ENCODE data around the gene ANGPTL2. TPM values are rescaled to one million over a fixed set of nuclear protein-coding genes. Genes with fewer than 3 reads are reported as not detected.

ANGPTL2 gene
- total RNA-seq, 1 experiment from 2014 or later, result 5.1 TPM

GRCh38 chr9:127095411-127095810 lies 27.0 kb downstream of the ANGPTL2 start:
- no peaks in the 10 kb centered on the region; a peak in 2 of 7 replicates for H3K36me3 Mint-ChIP-seq (ENCODE audit: insufficient read depth in 1 of 3, low read depth in 3 of 3)

More at GRCh38 chr9:127095411-127095810, 27.0 kb downstream of the ANGPTL2 start:
- H3K9me3 ChIP-seq (ENCODE audit: control insufficient read depth, low read depth, low read length), result no peaks in the 10 kb centered on the region
- H3K9me3 Mint-ChIP-seq, result no peaks in the 10 kb centered on the region
- H3K4ac ChIP-seq (ENCODE audit: low read depth, low read length), result no peak overlapping the region
- no peak overlapping the region for H3K9ac ChIP-seq (ENCODE audit: extremely low read depth, insufficient read length, low read length)
- no peak overlapping the region for H3K4me2 ChIP-seq (ENCODE audit: insufficient read depth, insufficient read length, low read length)
- H2AFZ ChIP-seq (ENCODE audit: low read length), result no peak overlapping the region
- no peaks in the 10 kb centered on the region for H3K27me3 ChIP-seq (ENCODE audit: insufficient read depth, low read length)
- no peak overlapping the region for H4K91ac ChIP-seq (ENCODE audit: insufficient read length, low read depth, low read length)
- WGBS (ENCODE audit: extremely low coverage, insufficient read length, low lambda C conversion rate), result no CpG with 5 or more reads among the region's 5 CpGs
- H2BK5ac ChIP-seq (ENCODE audit: insufficient read length, low read length), result no peak overlapping the region
- H4K8ac ChIP-seq (replicated peaks; ENCODE audit: insufficient read length, low read depth, low read length), result no peak overlapping the region
- H3K4me1 Mint-ChIP-seq, result no peaks in the 10 kb centered on the region
- no peak overlapping the region for H3K27ac Mint-ChIP-seq
- TF ChIP-seq CTCF (conservative IDR thresholded peaks at IDR 0.05), result no peak
- H3K27ac ChIP-seq (ENCODE audit: insufficient read length, low read depth, low read length), result no peak overlapping the region
- H3K4me3 Mint-ChIP-seq, result no peak overlapping the region
- no peak overlapping the region for H4K5ac ChIP-seq (ENCODE audit: insufficient read length, low read depth, low read length)
- H2BK20ac ChIP-seq (ENCODE audit: low read depth, low read length, poor library complexity, severe bottlenecking), result no peak overlapping the region
- no peaks in the 10 kb centered on the region for H4K20me1 ChIP-seq (ENCODE audit: control insufficient read depth, insufficient read depth, insufficient read length)
- no peaks in the 10 kb centered on the region for H3K79me1 ChIP-seq (ENCODE audit: insufficient read depth, low read depth, low read length, poor library complexity, severe bottlenecking)
- H3K4me1 ChIP-seq (ENCODE audit: insufficient read depth, low read length), result no peaks in the 10 kb centered on the region
- no peak overlapping the region for H2BK120ac ChIP-seq (ENCODE audit: low read depth, low read length, poor library complexity, severe bottlenecking)
- H3K56ac ChIP-seq (ENCODE audit: insufficient read length, low read depth, low read length), result no peak overlapping the region
- no peak overlapping the region for H2AK5ac ChIP-seq (ENCODE audit: insufficient read length, low read length)
- no peak overlapping the region for H3T11ph ChIP-seq (ENCODE audit: low read length)
- H3K27me3 Mint-ChIP-seq (ENCODE audit: low read depth), result no peaks in the 10 kb centered on the region
- H3K18ac ChIP-seq (ENCODE audit: insufficient read length, low read depth, low read length), result no peak overlapping the region
- H3K14ac ChIP-seq (ENCODE audit: insufficient read depth, low read length), result no peak overlapping the region
- no peaks in the 10 kb centered on the region for H3K23me2 ChIP-seq (ENCODE audit: insufficient read length, low read depth, low read length, poor library complexity, severe bottlenecking)
- no peak overlapping the region for H3K23ac ChIP-seq (ENCODE audit: insufficient read length, low read depth, low read length)
- H2BK12ac ChIP-seq (ENCODE audit: insufficient read length, low read depth, low read length), result no peak overlapping the region
- no peak for DNase-seq
- no peaks in the 10 kb centered on the region for H3K79me2 ChIP-seq (ENCODE audit: insufficient read depth, low read length)
- H2BK15ac ChIP-seq (ENCODE audit: low read depth, low read length), result no peak overlapping the region
